T-helper 1 cell treated with Interleukin-12 subunit alpha and Interleukin-12 subunit beta and Interleukin-4 antibody, amounts not matched to agents 30 μg/mL and 1 μg/mL, for 36 hours (primary cell): ENCODE measurements around the gene CEP85.
"Not testable (repeated sequence)": the region's sequence is repeated elsewhere in the genome, so short reads cannot be mapped to it uniquely, and the experiment has no call there.

Experiments used
- H3K27ac Mint-ChIP-seq: one replicate; pipeline ENCODE4 v1.8.0; 2021; ENCODE audit warnings: mild to moderate bottlenecking, mixed read lengths
- H3K27me3 Mint-ChIP-seq: one replicate; pipeline ENCODE4 v1.8.0; 2021; ENCODE audit warnings: low read depth, mixed read lengths
- H3K36me3 Mint-ChIP-seq: one replicate; pipeline ENCODE4 v1.8.0; 2021; ENCODE audit warnings: low read depth, mixed read lengths
- H3K4me1 Mint-ChIP-seq: one replicate; pipeline ENCODE4 v1.8.0; 2021; ENCODE audit warnings: low read depth, mixed read lengths
- H3K4me3 Mint-ChIP-seq: one replicate; pipeline ENCODE4 v1.8.0; 2021; ENCODE audit warnings: mild to moderate bottlenecking, moderate library complexity, mixed read lengths
- H3K9me3 Mint-ChIP-seq: one replicate; pipeline ENCODE4 v1.8.0; 2021; ENCODE audit warnings: mixed read lengths

The CEP85 gene

DNA sequence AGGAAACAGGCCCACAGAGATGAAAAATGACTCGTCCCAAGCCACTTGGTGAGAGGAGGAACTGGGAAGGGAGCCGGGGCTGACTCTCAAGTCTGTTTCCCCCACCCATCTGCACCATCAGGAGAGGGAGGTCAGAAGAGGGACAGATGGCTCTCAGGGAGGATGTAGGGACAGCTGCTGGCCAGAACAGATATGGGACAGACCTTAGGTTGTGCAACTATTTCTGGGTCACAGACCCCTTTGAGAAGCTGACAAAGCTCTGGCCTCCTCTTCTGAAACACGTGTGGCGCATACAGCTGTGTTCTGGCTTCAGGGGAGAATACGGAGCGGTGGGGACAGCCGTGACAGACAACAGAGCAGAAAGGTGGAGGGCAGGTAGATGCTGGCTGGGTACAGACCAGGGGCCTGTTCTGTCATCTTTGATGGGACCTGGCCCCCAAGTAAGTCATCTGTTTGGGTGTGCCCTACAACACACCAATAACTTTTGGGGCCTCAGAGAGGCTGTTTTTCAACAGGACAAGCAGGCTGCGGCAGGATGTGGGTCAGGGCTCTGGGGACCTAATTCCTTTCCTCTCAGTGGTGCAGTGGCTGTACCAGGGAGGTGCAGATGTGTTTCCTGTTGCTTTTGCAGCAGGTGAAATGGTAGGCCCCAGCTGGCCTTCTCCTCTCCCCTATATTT, 53.2 kb downstream of the CEP85 start:
- H3K27ac Mint-ChIP-seq = peak overlapping the region; percentile 97
- H3K36me3 Mint-ChIP-seq = peaks cover 35% of the 10 kb centered on the region
- peak overlapping the region; percentile 78 for H3K4me3 Mint-ChIP-seq
- H3K4me1 Mint-ChIP-seq = peaks cover 87% of the 10 kb centered on the region
- no peaks in the 10 kb centered on the region for H3K9me3 Mint-ChIP-seq
- no peaks in the 10 kb centered on the region for H3K27me3 Mint-ChIP-seq

- Mint-ChIP-seq H3K4me1 (peaks cover 82% of the 10 kb centered on the region), H3K9me3 (no peaks in the 10 kb centered on the region), H3K27me3 (no peaks in the 10 kb centered on the region), H3K36me3 (peaks cover 31% of the 10 kb centered on the region), H3K4me3 (peak overlapping the region; percentile 78), H3K27ac (peak overlapping the region; percentile 97)
These were observed 53.8 kb downstream of the CEP85 start for GRCh38 chr1:26287811-26288210.

- peaks cover 76% of the 10 kb centered on the region for H3K4me1 Mint-ChIP-seq
- H3K27ac Mint-ChIP-seq = peak overlapping the region; percentile 97
- peak overlapping the region; percentile 78 for H3K4me3 Mint-ChIP-seq
These were observed 54.4 kb downstream of the CEP85 start for GRCh38 chr1:26288311-26288941.

GRCh38 chr1:26289158-26290059, 55.4 kb downstream of the CEP85 start:
- peak overlapping the region; percentile 97 for H3K27ac Mint-ChIP-seq
- peaks cover 67% of the 10 kb centered on the region for H3K4me1 Mint-ChIP-seq
- no peaks in the 10 kb centered on the region for H3K27me3 Mint-ChIP-seq
- no peaks in the 10 kb centered on the region for H3K9me3 Mint-ChIP-seq
- H3K4me3 Mint-ChIP-seq = peak overlapping the region; percentile 78
- peaks cover 28% of the 10 kb centered on the region for H3K36me3 Mint-ChIP-seq

More at GRCh38 chr1:26288311-26288941, 54.4 kb downstream of the CEP85 start:
- Mint-ChIP-seq H3K27me3 (no peaks in the 10 kb centered on the region), H3K36me3 (peaks cover 28% of the 10 kb centered on the region), H3K9me3 (no peaks in the 10 kb centered on the region)

DNA sequence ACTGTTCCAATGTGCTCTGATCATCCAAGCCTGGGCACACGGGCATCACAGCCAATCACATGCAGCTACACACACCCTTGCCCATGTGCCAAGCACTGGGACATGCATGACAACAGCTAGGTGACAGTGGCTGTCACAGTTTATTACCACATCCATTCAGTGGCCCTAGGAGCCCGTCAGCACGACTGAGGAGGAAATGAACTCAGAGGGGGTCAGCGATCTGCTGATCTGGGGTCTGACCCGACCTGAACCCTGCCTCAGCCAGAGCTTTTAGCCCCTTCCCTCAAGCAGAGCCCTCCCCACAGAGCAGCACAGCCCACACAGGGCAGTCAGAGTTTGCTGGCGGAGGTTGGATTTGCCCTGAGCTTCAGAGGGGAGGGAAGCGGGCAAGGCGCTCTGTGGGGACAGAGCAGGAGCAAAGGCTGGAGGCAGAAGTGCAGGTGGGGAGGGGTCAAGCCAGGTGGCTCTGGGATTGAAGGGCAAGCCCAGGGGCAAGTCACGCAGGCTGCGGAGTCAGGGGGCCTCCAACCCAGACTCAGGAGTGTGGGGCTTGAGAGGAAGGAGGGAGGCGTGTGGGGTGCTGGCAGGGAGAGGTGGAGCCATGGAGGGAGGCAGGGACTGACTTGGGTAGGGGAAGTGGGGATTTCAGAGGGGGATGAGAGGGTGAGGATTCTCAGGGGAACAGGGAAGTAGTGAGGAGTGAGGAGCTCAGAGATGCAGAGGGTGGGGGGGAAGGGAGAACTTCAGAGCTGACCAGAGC, 56.3 kb downstream of the CEP85 start:
- H3K4me1 Mint-ChIP-seq = peaks cover 58% of the 10 kb centered on the region

GRCh38 chr1:26290882-26291261, 56.9 kb downstream of the CEP85 start:
- Mint-ChIP-seq H3K27me3 (no peaks in the 10 kb centered on the region), H3K27ac (peak overlapping the region; percentile 97), H3K4me1 (peaks cover 55% of the 10 kb centered on the region), H3K36me3 (peaks cover 23% of the 10 kb centered on the region), H3K9me3 (no peaks in the 10 kb centered on the region), H3K4me3 (no peak overlapping the region)

More for the DNA sequence above, 56.3 kb downstream of the CEP85 start:
- Mint-ChIP-seq H3K9me3 (no peaks in the 10 kb centered on the region), H3K27ac (peak overlapping the region; percentile 97), H3K27me3 (no peaks in the 10 kb centered on the region), H3K36me3 (peaks cover 20% of the 10 kb centered on the region), H3K4me3 (peak overlapping the region; percentile 59)

GRCh38 chr1:26291433-26291832, 57.4 kb downstream of the CEP85 start:
- H3K36me3 Mint-ChIP-seq = peaks cover 28% of the 10 kb centered on the region
- no peaks in the 10 kb centered on the region for H3K9me3 Mint-ChIP-seq
- H3K27me3 Mint-ChIP-seq = no peaks in the 10 kb centered on the region
- H3K4me1 Mint-ChIP-seq = peaks cover 49% of the 10 kb centered on the region
- no peak overlapping the region for H3K4me3 Mint-ChIP-seq
- peak overlapping the region; percentile 86 for H3K27ac Mint-ChIP-seq

DNA sequence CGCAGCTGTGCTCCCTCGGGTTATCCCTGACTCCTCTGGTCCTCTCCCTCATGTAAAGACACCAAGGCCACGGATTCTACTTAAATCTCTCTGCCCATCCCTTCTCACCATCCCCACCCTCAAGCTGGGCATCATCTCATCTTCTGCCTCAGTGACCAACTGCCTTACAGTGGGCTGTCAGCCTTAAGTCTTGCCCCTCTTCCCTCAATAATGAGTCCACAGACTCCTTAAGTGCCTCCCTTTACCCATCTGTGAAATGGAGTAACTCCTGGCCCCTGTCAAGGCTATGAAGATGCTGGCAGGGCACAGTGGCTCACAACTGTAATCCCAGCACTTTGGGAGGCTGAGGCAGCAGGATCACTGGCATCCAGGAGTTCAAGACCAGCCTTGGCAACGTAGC, 57.9 kb downstream of the CEP85 start:
- Mint-ChIP-seq H3K4me1 (peaks cover 45% of the 10 kb centered on the region), H3K4me3 (no peak overlapping the region), H3K36me3 (peaks cover 28% of the 10 kb centered on the region), H3K27ac (peak overlapping the region; percentile 86), H3K27me3 (no peaks in the 10 kb centered on the region), H3K9me3 (no peaks in the 10 kb centered on the region)

DNA sequence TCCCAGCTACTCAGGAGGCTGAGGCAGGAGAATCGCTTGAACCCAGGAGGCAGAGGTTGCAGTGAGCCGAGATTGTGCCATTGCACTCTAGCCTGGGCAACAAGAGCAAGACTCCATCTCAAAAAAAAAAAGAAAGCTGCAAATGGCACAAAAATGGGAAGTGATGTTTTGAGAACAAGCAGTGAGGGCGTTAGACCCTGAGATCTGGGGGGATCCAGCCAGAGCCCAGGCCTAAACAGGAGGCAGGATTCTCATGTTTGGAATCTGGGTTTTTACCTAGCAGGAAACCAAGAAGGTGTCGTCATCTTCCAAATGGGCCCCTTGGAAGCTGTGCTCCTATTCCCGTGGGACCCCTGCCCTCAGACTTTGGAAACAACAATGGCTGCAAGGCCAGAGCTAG, 58.7 kb downstream of the CEP85 start:
- Mint-ChIP-seq H3K4me1 (peaks cover 38% of the 10 kb centered on the region), H3K36me3 (peaks cover 28% of the 10 kb centered on the region)
- H3K4me3 Mint-ChIP-seq, H3K27ac Mint-ChIP-seq, H3K9me3 Mint-ChIP-seq, H3K27me3 Mint-ChIP-seq: not testable (repeated sequence)

DNA sequence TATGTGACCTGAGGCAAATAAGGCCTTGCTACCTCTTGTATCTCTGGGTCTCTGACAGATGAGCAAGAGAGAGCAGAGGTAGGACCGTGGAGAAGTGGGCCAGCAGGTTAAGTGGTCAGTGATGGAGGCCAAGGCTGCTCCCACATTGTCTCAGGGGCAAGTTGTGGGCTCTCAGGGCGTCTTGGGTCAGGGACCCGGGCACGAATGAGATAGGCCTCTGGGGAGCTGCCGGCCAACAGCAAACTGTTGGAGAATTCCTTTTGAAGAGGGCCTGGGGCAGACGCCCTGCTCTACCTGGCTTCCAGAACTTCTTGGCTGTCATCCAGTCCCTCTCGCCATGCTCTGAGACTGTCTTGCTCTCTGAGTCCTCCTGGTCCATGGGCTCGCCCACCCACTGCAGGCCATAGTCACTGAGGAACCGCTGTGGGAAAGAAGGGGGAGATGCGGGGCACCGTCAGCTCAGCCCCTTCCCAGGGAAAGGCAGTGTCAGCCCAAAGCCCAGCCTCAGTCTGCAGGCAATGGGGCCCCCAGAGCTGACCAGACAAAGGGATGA, 60.0 kb downstream of the CEP85 start:
- no peaks in the 10 kb centered on the region for H3K9me3 Mint-ChIP-seq
- H3K27ac Mint-ChIP-seq = no peak overlapping the region
- H3K4me1 Mint-ChIP-seq = peaks cover 25% of the 10 kb centered on the region
- H3K36me3 Mint-ChIP-seq = peaks cover 26% of the 10 kb centered on the region
- H3K27me3 Mint-ChIP-seq = no peaks in the 10 kb centered on the region
- no peak overlapping the region for H3K4me3 Mint-ChIP-seq

DNA sequence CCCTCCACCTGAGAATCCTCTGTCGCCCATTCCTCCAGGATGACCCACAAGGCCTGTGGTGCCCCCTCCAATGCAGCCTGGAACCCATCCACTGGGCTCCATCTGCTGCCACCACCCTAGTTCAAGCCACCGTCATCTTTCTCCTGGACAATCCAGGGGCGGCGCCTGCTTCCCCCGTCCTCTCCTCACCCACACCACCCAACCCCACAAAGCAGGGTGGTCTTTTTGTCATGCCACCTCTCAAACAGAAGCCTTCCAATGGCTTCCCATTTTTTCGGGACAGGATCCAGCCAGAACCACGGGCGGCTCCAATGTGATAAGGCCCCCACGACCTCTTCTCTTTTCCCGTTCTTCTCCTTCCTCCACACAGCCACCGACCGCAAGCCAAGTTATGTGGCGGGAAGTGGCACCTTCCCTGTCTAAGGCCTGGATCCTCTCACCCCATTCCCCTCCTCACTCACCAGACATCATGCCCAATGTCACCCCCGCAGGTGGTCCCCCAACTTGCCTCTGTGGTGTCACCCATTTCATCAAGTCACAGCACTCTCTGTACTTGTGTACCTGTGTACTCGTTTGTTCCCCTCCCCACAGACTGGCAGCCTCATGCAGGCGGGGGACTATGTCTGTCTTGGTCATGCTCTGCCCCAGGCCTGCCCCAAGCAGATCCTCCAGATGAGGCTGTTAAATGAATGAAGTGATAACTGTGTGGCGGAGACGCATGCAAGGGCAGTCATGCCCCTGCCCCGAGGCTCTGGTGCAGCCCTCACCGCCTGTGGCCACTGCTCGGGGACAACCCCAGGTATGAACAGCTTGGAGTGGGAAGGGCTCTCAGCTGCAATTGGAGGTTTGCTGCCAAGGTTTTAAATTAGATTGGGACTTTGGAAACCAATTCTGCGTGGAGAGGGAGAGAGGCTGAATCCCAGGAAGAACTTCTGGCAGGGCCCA, 61.5 kb downstream of the CEP85 start:
- Mint-ChIP-seq H3K27ac (no peak overlapping the region), H3K4me1 (peaks cover 19% of the 10 kb centered on the region)

DNA sequence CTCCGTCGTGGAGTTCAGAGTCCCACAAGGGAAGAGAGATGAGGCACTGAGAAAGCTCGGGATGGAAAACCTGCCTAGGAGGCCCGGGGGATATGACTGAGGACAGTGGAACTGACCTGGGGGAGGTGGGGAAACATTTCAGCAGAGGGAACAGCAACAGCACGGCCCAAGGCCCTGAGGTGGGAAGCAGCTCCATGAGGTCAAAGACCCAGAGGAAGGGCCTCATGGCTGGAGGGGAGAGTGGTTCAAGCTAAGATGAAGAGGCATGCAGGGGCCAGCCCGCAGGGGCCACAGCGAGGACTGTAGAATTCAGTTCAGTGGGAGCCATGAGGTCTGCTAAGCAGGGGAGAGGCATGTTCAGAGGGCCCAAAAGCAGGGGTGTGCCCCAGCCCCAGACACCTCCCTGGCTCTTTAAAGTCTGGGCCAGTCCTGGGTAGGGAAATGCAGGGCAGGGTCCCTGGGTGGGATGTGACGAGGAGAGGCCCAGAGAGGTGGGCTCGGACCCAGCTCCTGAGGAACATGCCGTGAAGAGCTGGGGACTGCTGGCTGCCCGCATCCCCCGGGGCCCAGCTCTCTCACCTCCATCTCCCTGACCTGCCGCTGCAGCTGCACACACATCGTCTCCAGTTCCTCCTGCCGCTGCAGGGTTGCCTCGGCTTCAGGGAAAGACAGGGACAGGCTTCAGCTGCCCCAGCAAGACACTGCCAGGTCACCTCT, 62.5 kb downstream of the CEP85 start:
- no peak overlapping the region for H3K27ac Mint-ChIP-seq
- no peak overlapping the region for H3K4me3 Mint-ChIP-seq
- peaks cover 15% of the 10 kb centered on the region for H3K4me1 Mint-ChIP-seq
- H3K9me3 Mint-ChIP-seq = no peaks in the 10 kb centered on the region
- H3K36me3 Mint-ChIP-seq = peaks cover 21% of the 10 kb centered on the region
- H3K27me3 Mint-ChIP-seq = no peaks in the 10 kb centered on the region

More for the DNA sequence above, 61.5 kb downstream of the CEP85 start:
- Mint-ChIP-seq H3K27me3 (no peaks in the 10 kb centered on the region), H3K9me3 (no peaks in the 10 kb centered on the region), H3K36me3 (peaks cover 21% of the 10 kb centered on the region), H3K4me3 (no peak overlapping the region)
